ENCODE measurements around the gene TMEM272.

The TMEM272 gene

GRCh38 chr13:51870616-51871015 lies 25.6 kb upstream of the TMEM272 start:
- DNase-seq (ENCODE audit: low read depth), result no peak
- no peak for TF ChIP-seq CTCF (IDR thresholded peaks at IDR 0.05; ENCODE audit: control insufficient read depth, insufficient read depth, low read depth, low read length, missing control alignments)
- no peak overlapping the region for H3K4me3 ChIP-seq (ENCODE audit: control insufficient read depth, low read depth, low read length)

- no peak for DNase-seq (ENCODE audit: low read depth)
- TF ChIP-seq CTCF (IDR thresholded peaks at IDR 0.05; ENCODE audit: control insufficient read depth, insufficient read depth, low read depth, low read length, missing control alignments), result no peak
Observed at GRCh38 chr13:51869916-51870315, 24.9 kb upstream of the TMEM272 start.

GRCh38 chr13:51867062-51867461 lies 22.1 kb upstream of the TMEM272 start:
- no peak for TF ChIP-seq CTCF (IDR thresholded peaks at IDR 0.05; ENCODE audit: control insufficient read depth, insufficient read depth, low read depth, low read length, missing control alignments)
- no peak overlapping the region for H3K4me3 ChIP-seq (ENCODE audit: control insufficient read depth, low read depth, low read length)
- DNase-seq (ENCODE audit: low read depth), result no peak

More at GRCh38 chr13:51869916-51870315, 24.9 kb upstream of the TMEM272 start:
- H3K4me3 ChIP-seq (ENCODE audit: control insufficient read depth, low read depth, low read length), result no peak overlapping the region

- TF ChIP-seq CTCF (IDR thresholded peaks at IDR 0.05; ENCODE audit: control insufficient read depth, insufficient read depth, low read depth, low read length, missing control alignments), result no peak
- DNase-seq (ENCODE audit: low read depth), result no peak
- H3K4me3 ChIP-seq (ENCODE audit: control insufficient read depth, low read depth, low read length), result no peak overlapping the region
Observed at GRCh38 chr13:51865838-51866237, 20.9 kb upstream of the TMEM272 start.

GRCh38 chr13:51862957-51863356 lies 18.0 kb upstream of the TMEM272 start:
- no peak for DNase-seq (ENCODE audit: low read depth)
- H3K4me3 ChIP-seq (ENCODE audit: control insufficient read depth, low read depth, low read length), result no peak overlapping the region
- TF ChIP-seq CTCF (IDR thresholded peaks at IDR 0.05; ENCODE audit: control insufficient read depth, insufficient read depth, low read depth, low read length, missing control alignments), result no peak

- DNase-seq (ENCODE audit: low read depth), result no peak
- TF ChIP-seq CTCF (IDR thresholded peaks at IDR 0.05; ENCODE audit: control insufficient read depth, insufficient read depth, low read depth, low read length, missing control alignments), result no peak
- H3K4me3 ChIP-seq (ENCODE audit: control insufficient read depth, low read depth, low read length), result no peak within 1 kb of the TSS
Observed at GRCh38 chr13:51861723-51862300, 16.8 kb upstream of the TMEM272 start, which contains the start of gene CCDC70. Gene CCDC70 (plus strand): TSS chr13:51861969. CDS start chr13:51865412, 3,443 bp downstream.

Measured in AG09309 (cell line).